Left hindlimb (tissue), 1 donor: ENCODE measurements around the gene CLDN19.
"Not testable (repeated sequence)": the region's sequence is repeated elsewhere in the genome, so short reads cannot be mapped to it uniquely, and the experiment has no call there.

Experiments used
- DNase-seq: peaks from one replicate; pipeline ENCODE4 v3.0.0-alpha.2; 2018

The CLDN19 gene

GRCh38 chr1:42758641-42759040, 18.6 kb upstream of the CLDN19 start:
- no peak for DNase-seq

GRCh38 chr1:42757892-42758275, 17.8 kb upstream of the CLDN19 start:
- DNase-seq: no peak

DNA sequence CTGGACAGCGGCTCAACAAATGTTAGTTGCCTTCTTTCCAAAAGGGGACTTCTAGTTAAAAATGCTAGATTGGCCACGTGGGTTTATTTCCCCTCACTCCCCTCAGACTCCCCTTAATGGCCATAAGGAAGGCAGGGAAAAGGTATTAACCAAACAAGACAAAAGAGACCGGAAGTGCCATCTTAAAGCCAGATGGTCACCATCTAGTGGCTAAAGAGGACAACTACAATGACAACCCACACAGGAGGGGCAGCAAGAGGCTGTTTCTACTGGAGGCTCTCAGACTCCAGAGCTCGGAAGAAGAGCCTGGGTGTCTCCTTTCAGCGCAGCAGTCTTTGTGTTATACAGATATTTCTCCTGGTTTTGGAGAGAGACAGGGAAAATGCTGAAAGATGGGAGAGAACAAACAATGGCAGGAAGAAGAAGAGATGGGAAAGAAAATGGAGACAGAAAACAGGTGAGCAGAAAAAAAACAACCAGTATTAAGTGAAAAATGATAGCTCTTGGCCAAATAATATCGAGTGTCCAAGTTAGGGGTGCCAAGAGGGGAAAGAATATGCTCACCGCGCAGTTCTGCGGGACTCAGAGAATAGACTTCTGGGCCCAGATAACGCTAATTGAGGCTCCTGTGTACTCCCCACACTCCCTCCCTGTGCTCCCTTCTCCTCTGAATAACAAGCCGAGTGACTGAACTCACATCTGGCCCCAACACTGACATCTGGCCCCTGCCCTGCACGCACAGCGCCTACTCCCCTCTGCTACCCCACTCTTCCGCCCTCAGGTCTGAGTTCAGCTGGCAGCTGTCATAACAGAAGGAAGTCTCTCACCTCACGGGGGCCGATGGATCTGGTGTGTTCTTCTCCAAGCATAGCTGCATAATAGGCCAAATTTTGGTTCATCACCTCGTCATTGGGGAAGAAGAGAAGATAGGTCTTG, 17.2 kb upstream of the CLDN19 start:
- DNase-seq: no peak

- no peak for DNase-seq
These were observed 13.0 kb upstream of the CLDN19 start for GRCh38 chr1:42753070-42753469.

DNA sequence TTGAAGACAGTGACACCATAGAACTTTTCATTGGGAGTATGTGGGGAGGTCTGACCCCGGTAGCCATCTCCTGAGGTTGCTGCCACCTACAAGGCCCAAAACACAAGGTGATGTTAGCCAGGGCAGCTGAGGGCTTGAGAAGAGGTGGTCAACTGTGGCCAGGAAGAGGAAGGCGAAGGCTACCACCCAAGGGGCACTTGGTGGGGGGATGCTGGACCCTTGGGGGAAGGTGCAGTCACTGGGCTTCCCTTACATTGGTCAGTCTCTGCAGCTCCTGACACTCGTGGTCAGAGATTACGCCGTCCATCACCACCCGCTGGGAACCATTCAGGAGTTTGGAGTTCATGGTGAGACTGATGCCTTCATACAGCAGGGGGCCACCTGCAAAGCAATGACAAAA, 12.2 kb upstream of the CLDN19 start:
- DNase-seq: no peak

DNA sequence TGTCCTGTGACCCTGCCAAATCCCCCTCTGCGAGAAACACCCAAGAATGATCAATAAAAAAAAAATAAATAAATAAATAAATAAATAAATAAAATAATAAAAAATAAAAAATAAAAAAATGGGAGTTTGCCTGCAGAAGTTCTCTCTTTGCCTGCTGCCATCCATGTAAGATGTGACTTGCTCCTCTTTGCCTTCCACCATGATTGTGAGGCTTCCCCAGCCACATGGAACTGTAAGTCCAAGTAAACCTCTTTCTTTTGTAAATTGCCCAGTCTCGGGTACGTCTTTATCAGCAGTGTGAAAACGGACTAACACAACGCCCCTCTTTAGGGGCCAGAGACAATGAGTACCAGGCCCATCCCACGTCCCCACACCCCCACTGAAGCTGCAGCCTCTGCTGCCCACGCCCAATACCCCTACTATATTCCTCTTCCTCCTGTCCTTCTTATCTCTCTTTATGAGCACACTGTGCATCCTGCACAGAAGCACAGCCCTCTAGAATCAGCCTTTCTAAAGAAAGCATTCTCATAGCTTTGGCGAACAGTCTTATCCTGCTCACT, 11.6 kb upstream of the CLDN19 start:
- not testable (repeated sequence) for DNase-seq

- no peak for DNase-seq
These were observed 10.0 kb upstream of the CLDN19 start for GRCh38 chr1:42750041-42750440.

GRCh38 chr1:42748461-42749410, 8.7 kb upstream of the CLDN19 start:
- DNase-seq: no peak

DNA sequence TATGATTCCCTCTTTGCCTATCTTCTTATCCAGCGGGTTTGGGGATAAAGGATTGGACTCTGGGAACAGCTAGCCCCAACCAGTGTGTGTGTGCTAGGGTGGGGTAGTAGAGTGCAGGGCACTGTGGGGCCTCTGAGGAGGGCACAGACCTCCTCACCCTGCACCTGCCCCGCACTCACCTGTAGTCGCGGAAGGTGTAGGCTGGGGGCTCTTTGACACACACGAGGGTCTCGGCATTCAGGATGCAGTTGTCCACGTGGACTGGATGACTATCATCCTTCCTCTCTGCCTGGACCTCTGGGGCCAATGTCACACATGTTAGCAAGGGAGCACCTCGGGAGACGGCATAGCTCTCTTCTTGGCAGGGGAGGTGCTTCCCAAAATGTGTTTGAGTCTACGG, 8.0 kb upstream of the CLDN19 start:
- DNase-seq: no peak

DNA sequence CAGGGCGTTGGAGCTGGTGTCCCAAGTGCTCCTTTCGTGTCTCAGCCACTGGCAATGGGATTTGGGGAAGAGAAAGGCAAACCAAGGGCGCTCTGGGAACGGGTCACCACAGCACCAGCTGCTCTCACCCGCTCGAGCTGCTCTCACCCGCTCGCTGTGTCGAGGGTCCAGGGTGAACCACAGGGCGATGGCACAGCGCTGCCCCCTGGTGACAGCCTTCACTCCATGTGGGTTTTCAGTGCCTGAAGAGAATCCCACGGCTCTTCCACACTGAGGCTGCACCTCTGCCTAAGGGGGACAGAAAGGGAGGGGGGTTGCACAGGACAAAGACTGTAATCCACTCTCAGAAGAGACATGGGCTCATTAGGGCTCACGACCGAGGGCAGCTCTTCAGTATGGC, 7.1 kb upstream of the CLDN19 start:
- DNase-seq: no peak

- no peak for DNase-seq
These were observed 6.5 kb upstream of the CLDN19 start for GRCh38 chr1:42746436-42747105.

DNA sequence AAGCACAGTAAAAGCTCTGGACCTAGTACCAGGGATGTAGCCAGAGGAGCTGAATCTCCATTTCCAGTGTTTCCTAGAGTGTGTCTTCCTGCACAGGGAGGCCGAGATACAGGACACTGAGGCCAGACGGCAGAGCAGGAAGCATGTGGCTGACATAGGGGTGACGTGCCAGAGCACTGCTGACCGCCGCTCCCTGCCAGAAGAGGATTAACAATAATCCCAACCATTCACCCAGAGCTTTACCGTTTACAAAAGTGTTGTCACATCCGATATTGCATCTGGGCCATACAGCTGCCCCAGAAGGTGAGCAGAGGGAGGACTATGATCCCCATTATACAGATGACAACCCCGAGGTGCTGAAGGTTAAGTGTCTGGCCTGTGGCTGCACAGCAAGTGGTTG, 5.8 kb upstream of the CLDN19 start:
- no peak for DNase-seq

- no peak for DNase-seq
These were observed 4.0 kb upstream of the CLDN19 start for GRCh38 chr1:42744148-42744413.

DNA sequence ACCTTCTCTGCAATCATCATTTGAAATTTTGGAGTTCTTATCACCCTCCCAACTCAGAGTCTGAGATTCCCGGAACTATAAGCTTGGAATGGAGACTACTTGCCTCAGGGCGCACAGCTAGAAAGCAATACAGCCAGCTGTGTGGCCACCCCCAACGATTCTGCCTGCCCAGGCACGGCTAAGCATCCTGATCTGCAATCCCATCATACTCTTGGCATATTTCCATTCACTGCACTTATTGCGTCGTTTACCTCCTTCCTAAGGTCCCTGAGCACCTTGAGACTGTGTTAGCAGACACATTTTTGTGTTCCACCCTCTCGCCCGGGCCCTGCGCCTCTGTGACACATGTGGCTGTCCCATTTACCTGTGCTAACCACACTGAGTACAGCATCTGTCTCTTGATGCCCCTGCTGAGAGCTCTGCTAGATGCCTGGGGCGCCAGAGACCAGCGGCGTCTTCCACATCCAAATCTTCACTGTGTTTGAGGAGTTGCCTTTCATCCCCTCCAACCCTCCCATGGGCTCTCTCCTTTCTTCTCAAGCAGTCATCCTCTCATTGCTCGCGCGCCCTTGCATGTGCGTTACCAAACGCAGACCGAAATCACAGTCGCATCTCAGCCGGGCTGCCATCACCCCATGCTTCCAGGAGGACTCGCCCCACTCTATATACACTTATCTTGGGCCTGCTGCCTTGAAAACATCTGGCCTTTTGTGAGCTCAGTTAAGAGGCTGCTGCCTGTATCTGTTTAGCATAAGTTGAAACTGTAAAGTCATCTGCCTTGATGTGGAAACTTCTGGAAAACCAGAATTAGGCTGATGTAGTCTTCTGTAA, 3.5 kb upstream of the CLDN19 start:
- no peak for DNase-seq

DNA sequence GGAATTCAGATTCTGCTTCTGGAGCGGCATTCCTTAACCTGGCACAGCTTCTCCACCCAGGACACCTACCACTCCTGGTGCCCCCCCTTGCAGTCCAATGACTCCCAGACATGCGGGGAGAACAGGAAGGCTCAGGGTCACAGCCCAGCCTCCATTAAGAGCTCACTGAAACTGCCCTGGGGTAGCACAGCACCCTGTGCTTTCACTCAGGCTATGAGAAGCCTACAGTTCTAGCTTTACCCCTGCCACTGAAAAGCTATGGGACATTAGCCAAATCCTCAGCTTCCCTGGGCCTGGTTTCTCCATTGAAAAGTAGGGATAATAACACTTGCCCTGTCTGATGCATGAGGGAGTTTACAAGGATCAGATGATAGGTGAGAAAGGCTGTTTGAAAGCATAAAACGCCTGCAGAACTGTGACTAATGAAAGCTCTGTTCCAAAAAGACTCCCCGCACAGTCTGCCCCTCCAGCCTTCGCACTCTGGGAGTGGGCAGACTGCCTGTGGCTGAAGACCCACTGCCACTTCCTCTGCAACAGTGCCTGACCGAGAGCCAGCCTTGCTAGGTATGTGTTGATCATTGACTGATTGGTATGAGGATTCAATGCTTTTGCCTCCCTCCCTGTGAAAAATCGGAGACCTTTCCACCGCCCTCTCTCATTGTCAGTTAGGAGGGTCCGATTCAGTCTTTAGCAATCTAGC, 2.7 kb upstream of the CLDN19 start:
- no peak for DNase-seq

- DNase-seq: no peak
These were observed 2.1 kb upstream of the CLDN19 start for GRCh38 chr1:42742141-42742540.

DNA sequence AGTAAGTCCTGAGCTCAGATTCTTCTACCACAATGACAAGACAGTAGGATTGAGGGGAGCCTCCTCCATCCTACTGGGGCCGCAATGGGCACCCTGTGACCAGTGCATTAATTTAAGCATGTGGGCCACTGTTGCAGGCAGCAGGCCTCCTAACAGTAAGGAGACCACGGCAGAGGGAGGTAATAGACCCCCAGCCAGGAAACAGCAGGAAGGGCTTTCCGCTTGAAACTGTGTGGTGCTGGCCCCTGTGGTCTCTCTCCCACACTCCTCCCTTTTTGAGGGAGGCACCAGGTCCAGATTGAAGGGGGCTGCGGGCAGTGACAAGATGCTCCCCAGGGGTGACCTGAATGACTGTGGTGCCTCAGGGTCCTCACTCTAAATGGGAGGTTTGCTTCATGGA, 1.7 kb upstream of the CLDN19 start:
- DNase-seq: no peak

GRCh38 chr1:42740851-42741580, 980 bp upstream of the CLDN19 start:
- no peak for DNase-seq

GRCh38 chr1:42738678-42739226, 1.3 kb downstream of the CLDN19 start:
- no peak for DNase-seq

DNA sequence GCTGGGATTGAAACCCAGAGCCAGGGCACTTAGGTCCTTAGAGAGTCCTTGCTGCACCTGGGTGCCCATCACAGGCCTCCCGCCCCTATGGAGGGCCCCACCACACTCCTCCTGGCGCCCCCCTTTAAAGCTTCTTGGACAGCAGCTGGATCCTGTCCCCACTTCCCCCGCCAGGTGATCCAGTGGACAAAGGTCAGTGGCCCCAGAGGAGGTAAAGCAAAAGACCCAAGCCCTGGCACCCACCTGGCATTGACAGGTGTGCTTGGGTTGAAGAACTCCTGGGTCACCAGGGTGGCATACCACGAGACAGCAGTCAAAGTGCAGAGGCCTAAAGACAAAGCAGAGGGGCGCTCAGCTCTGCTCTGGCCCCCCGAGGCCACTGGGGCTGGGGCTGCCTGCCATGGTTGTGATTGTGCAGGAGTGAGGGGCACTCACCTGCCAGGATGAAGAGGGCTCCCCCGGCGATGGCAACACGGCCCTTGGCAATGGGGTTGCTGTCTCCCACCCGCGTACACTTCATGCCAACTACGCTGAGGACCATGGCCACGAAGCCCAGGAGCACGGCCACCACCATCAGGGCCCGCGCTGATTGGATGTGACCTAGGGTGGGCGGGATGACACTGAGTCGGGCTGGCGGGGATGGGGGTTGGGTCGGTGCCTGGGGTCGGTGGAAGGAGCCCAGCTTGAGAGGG, 1.9 kb downstream of the CLDN19 start:
- no peak for DNase-seq
